Heart left ventricle (tissue), 16 donors: Measurements from ENCODE around the gene CPD. TPM values are rescaled to one million over a fixed set of nuclear protein-coding genes. Genes with fewer than 3 reads are reported as not detected.

Source experiments
- ATAC-seq, 4 donors: fragments of 200-7000 bp; cut with Tn5 transposase; one replicate each; pipeline ENCODE4 v1.9.1; 2020 to 2022; ENCODE audit warnings: moderate library complexity in 4 of 4, mild to moderate bottlenecking in 3 of 4, moderate number of reproducible peaks in 1 of 4
- DNase-seq, 5 donors: peaks; one replicate each; pipeline ENCODE4 v3.0.0-alpha.2; 2020
- H3K27ac ChIP-seq, 12 donors: fragments of 200-600 bp; sonication (generic) in 4 of 12; one replicate each; pipeline versions ENCODE4 v1.5.0 to v1.8.0; 2016 to 2022; ENCODE audit warnings: mild to moderate bottlenecking in 2 of 12
- H3K27me3 ChIP-seq, 9 donors: fragments of 200-600 bp; sonication (generic) in 2 of 9; one replicate each; pipeline versions ENCODE4 v1.5.1 to v1.8.0; 2016 to 2022; ENCODE audit warnings: mild to moderate bottlenecking in 3 of 9
- H3K36me3 ChIP-seq, 9 donors: fragments of 200-600 bp; sonication (generic) in 2 of 9; one replicate each; pipeline versions ENCODE4 v1.5.0 to v1.8.0; 2018 to 2022; ENCODE audit warnings: mild to moderate bottlenecking in 2 of 9
- H3K4me1 ChIP-seq, 12 donors: fragments of 200-600 bp; sonication (generic) in 4 of 12; one replicate each; pipeline versions ENCODE4 v1.5.0 to v1.8.0; 2016 to 2022; ENCODE audit warnings: mild to moderate bottlenecking in 3 of 12
- H3K4me3 ChIP-seq, 12 donors: fragments of 200-600 bp; sonication (generic) in 4 of 12; one replicate each; pipeline versions ENCODE4 v1.5.0 to v1.8.0; 2017 to 2022; ENCODE audit warnings: mild to moderate bottlenecking in 9 of 12, moderate library complexity in 4 of 12
- H3K9me3 ChIP-seq, 12 donors: fragments of 200-600 bp; sonication (generic) in 4 of 12; one replicate each; pipeline versions ENCODE4 v1.5.0 to v1.8.0; 2016 to 2022; ENCODE audit warnings: mild to moderate bottlenecking in 1 of 12
- CTCF ChIP-seq, 12 donors: fragments of 200-600 bp; sonication (generic) in 4 of 12; IDR thresholded peaks; one replicate each; pipeline versions ENCODE4 v1.5.0 to v1.8.0; 2018 to 2022; ENCODE audit warnings: antibody characterized with exemption in 12 of 12, mild to moderate bottlenecking in 5 of 12
- POLR2A ChIP-seq, 2 donors: fragments of 450-650 bp; IDR thresholded peaks; one replicate each; pipeline ENCODE4 v1.6.1; 2017; ENCODE audit warnings: antibody characterized with exemption in 2 of 2, mild to moderate bottlenecking in 2 of 2, moderate library complexity in 2 of 2
- WGBS, 4 donors: extraction: QIAGEN DNeasy Blood & Tissue Kit in 2 of 4; methylation state at CpG; one replicate each; pipeline versions ENCODE4 v1.1.5 to v1.1.7; 2013 to 2018; 5-methylcytosine and 5-hydroxymethylcytosine counted together
- intact Hi-C, 10 donors: fragments of 100-400 bp; cut with DNase I; formaldehyde crosslinking; loops; one replicate each; pipeline versions ENCODE4 v1.11.1 to v1.14.2; 2022
- polyA plus RNA-seq, 2 donors: library from polyadenylated mRNA; stranded (reverse); fragments of 200-250 nt; gene quantifications; one replicate each; pipeline ENCODE4 v1.2.3, GENCODE V29; 2013
- total RNA-seq, 9 donors: library from RNA; depleted of rRNA in 2 of 9; stranded (reverse); fragments of >200 nt in 2 of 9; fragmentation: NEBNext Ultra II Directional in 3 of 9; extraction: Animal tissue kit (Norgen Biotek cat#: 25700) in 3 of 9; gene quantifications; one replicate each; pipeline versions ENCODE4 v1.1.0 to v1.2.4, GENCODE V29; 2016 to 2023
- donor health status: ischemic (EF 13 %, LVEDD 7.1; RV severe dilation, severe dysfunction).
- donor health status: healthy with polysubstance abuse.
- donor health status: DM: no; HTN: yes; CAD: no.
- donor health status: DM: no; HTN: no; CAD: no.
- donor health status: ischemic (EF 25% LVEDD 6.9; RV normal size, moderate dysfunction).
- donor health status: ischemic (EF 25% LVEDD 5.7; RV mildly dilated, moderate dysfunction).
- donor health status: healthy.
- donor health status: DM: yes; HTN: yes; CAD: no.
- donor health status: ischemic (EF 35%, LVEDD 5.7; RV mildly dilated, moderate dysfunction).
- donor health status: nonischemic (EF 11% LVEDD 7.7; RV severe dilation, severe dysfunction).
- donor health status: DM: yes; HTN: yes; CAD: no.
- donor health status: PGD.
- donor health status: ischemic (EF 29% LVEDD 5.4; RV normal size, mild dysfunction).
- donor health status: nonischemic (EF 23%, LVEDD 6.1; RV moderate dilation, normal function).

Gene CPD
- total and polyA plus RNA-seq, 11 donors = 3.6 to 54.2 (median 31.8) TPM

- no peak for DNase-seq
- H3K9me3 ChIP-seq = peaks cover 0 to 4% (median 0%) of the 10 kb centered on the region in 12 donors
- H3K27me3 ChIP-seq = no peaks in the 10 kb centered on the region
- ATAC-seq = no peak
- no peak for TF ChIP-seq CTCF (IDR thresholded peaks at IDR 0.05)
- TF ChIP-seq POLR2A (IDR thresholded peaks at IDR 0.05) = no peak
- intact Hi-C loops = no loop called here
- H3K4me1 ChIP-seq = peaks cover 0 to 19% (median 0%) of the 10 kb centered on the region in 12 donors
- no peak overlapping the region for H3K4me3 ChIP-seq
- no peaks in the 10 kb centered on the region for H3K36me3 ChIP-seq
- 89 to 96% (median 92%) methylated on average over 2 of the region's 2 CpGs for WGBS, 4 donors
- no peak overlapping the region for H3K27ac ChIP-seq
Observed at GRCh38 chr17:30351735-30352134, 27.0 kb upstream of the CPD start.

GRCh38 chr17:30352240-30352814 is 26.4 kb upstream of the CPD start:
- H3K27me3 ChIP-seq = no peaks in the 10 kb centered on the region
- TF ChIP-seq CTCF (IDR thresholded peaks at IDR 0.05) = no peak
- ATAC-seq (no peak), DNase-seq (no peak)
- H3K4me1 ChIP-seq = peaks cover 0 to 19% (median 0%) of the 10 kb centered on the region in 12 donors
- intact Hi-C loops = no loop called here
- 80 to 95% (median 93%) methylated on average over 2 of the region's 2 CpGs for WGBS, 4 donors
- H3K9me3 ChIP-seq = peaks cover 0 to 4% (median 0%) of the 10 kb centered on the region in 12 donors
- no peak overlapping the region for H3K4me3 ChIP-seq
- no peaks in the 10 kb centered on the region for H3K36me3 ChIP-seq
- no peak overlapping the region for H3K27ac ChIP-seq

GRCh38 chr17:30354701-30355100 is 24.0 kb upstream of the CPD start:
- TF ChIP-seq CTCF (IDR thresholded peaks at IDR 0.05) (no peak), POLR2A (IDR thresholded peaks at IDR 0.05) (no peak)
- H3K9me3 ChIP-seq = peaks cover 0 to 4% (median 0%) of the 10 kb centered on the region in 12 donors
- intact Hi-C loops = no loop called here

GRCh38 chr17:30357476-30357875 is 21.3 kb upstream of the CPD start:
- ATAC-seq (no peak), DNase-seq (no peak)
- intact Hi-C loops = no loop called here
- peaks cover 0 to 6% (median 0%) of the 10 kb centered on the region in 12 donors for H3K4me1 ChIP-seq
- no peaks in the 10 kb centered on the region for H3K36me3 ChIP-seq
- peaks cover 0 to 17% (median 9%) of the 10 kb centered on the region in 12 donors for H3K9me3 ChIP-seq
- H3K27me3 ChIP-seq = no peaks in the 10 kb centered on the region
- H3K4me3 ChIP-seq = no peak overlapping the region
- no peak for TF ChIP-seq POLR2A (IDR thresholded peaks at IDR 0.05)
- TF ChIP-seq CTCF (IDR thresholded peaks at IDR 0.05) = no peak
- no peak overlapping the region for H3K27ac ChIP-seq

More at GRCh38 chr17:30354701-30355100, 24.0 kb upstream of the CPD start:
- H3K36me3 ChIP-seq = no peaks in the 10 kb centered on the region
- no peaks in the 10 kb centered on the region for H3K27me3 ChIP-seq
- H3K4me1 ChIP-seq = peaks cover 0 to 19% (median 0%) of the 10 kb centered on the region in 12 donors
- no peak overlapping the region for H3K27ac ChIP-seq
- no peak overlapping the region for H3K4me3 ChIP-seq
- no peak for ATAC-seq
- no peak for DNase-seq
